IPS-18c (cell line): ENCODE data around the gene MAST3.
A peak's percentile ranks its signal among the peaks of the same experiment; 100 is the strongest.

Source experiments
- H3K4me3 ChIP-seq: 2 replicates; pipeline ENCODE4 v1.7.0; 2013; ENCODE audit warnings: low read depth, mild to moderate bottlenecking, low read length, moderate library complexity; ENCODE audit not compliant: insufficient read depth
- H3K9me3 ChIP-seq: one replicate; pipeline ENCODE4 v1.6.1; 2013; ENCODE audit warnings: mild to moderate bottlenecking, low read length, moderate library complexity; ENCODE audit not compliant: control insufficient read depth, insufficient read depth

Gene MAST3

GRCh38 chr19:18160493-18160970 is 63.0 kb downstream of the MAST3 start:
- Histone ChIP-seq H3K9me3 (no peaks in the 10 kb centered on the region), H3K4me3 (no peak overlapping the region; the same call in 1 of the 2 replicates)

GRCh38 chr19:18160971-18161635 is 63.5 kb downstream of the MAST3 start:
- Histone ChIP-seq H3K9me3 (no peaks in the 10 kb centered on the region), H3K4me3 (peak overlapping the region; percentile 20; the same call in 1 of the 2 replicates)

- no peak overlapping the region for H3K4me3 ChIP-seq
Observed at GRCh38 chr19:18161636-18162002, 64.0 kb downstream of the MAST3 start.

GRCh38 chr19:18164072-18164471 is 66.5 kb downstream of the MAST3 start:
- no peak overlapping the region for H3K4me3 ChIP-seq
- no peaks in the 10 kb centered on the region for H3K9me3 ChIP-seq

More at GRCh38 chr19:18161636-18162002, 64.0 kb downstream of the MAST3 start:
- no peaks in the 10 kb centered on the region for H3K9me3 ChIP-seq

GRCh38 chr19:18165794-18166544 is 68.4 kb downstream of the MAST3 start:
- Histone ChIP-seq H3K4me3 (no peak overlapping the region), H3K9me3 (no peaks in the 10 kb centered on the region)

GRCh38 chr19:18167011-18167410 is 69.4 kb downstream of the MAST3 start:
- Histone ChIP-seq H3K4me3 (no peak overlapping the region), H3K9me3 (no peaks in the 10 kb centered on the region)

GRCh38 chr19:18167975-18168645 is 70.5 kb downstream of the MAST3 start:
- no peaks in the 10 kb centered on the region for H3K9me3 ChIP-seq
- H3K4me3 ChIP-seq = no peak overlapping the region

- no peak overlapping the region for H3K4me3 ChIP-seq
Observed at GRCh38 chr19:18168673-18169381, 71.2 kb downstream of the MAST3 start.

GRCh38 chr19:18170714-18171255 is 73.2 kb downstream of the MAST3 start:
- Histone ChIP-seq H3K9me3 (no peaks in the 10 kb centered on the region), H3K4me3 (no peak overlapping the region)

More at GRCh38 chr19:18168673-18169381, 71.2 kb downstream of the MAST3 start:
- no peaks in the 10 kb centered on the region for H3K9me3 ChIP-seq

- H3K9me3 ChIP-seq = no peaks in the 10 kb centered on the region
- no peak overlapping the region for H3K4me3 ChIP-seq
Observed at GRCh38 chr19:18171605-18172327, 74.2 kb downstream of the MAST3 start.

GRCh38 chr19:18172331-18173053 is 74.9 kb downstream of the MAST3 start:
- H3K4me3 ChIP-seq = no peak overlapping the region

GRCh38 chr19:18173054-18173571 is 75.5 kb downstream of the MAST3 start:
- peak overlapping the region; percentile 73; the same call in 1 of the 2 replicates for H3K4me3 ChIP-seq
- H3K9me3 ChIP-seq = no peaks in the 10 kb centered on the region

More at GRCh38 chr19:18172331-18173053, 74.9 kb downstream of the MAST3 start:
- no peaks in the 10 kb centered on the region for H3K9me3 ChIP-seq

- Histone ChIP-seq H3K9me3 (no peaks in the 10 kb centered on the region), H3K4me3 (peak within 1 kb of the TSS; percentile 73)
Observed at GRCh38 chr19:18173572-18174288, 76.2 kb downstream of the MAST3 start, which contains the start of gene IFI30. TSS of gene IFI30 (plus strand) at chr19:18173813. CDS start at chr19:18173842, 29 bp downstream.

GRCh38 chr19:18174983-18175382 is 77.4 kb downstream of the MAST3 start:
- no peak overlapping the region for H3K4me3 ChIP-seq

More at GRCh38 chr19:18174983-18175382, 77.4 kb downstream of the MAST3 start:
- no peaks in the 10 kb centered on the region for H3K9me3 ChIP-seq
